ENCODE results near the gene UROC1.

UROC1 gene

GRCh38 chr3:126456766-126457388 is 60.7 kb downstream of the UROC1 start:
- no peak for DNase-seq

GRCh38 chr3:126456211-126456610 is 61.4 kb downstream of the UROC1 start:
- no peak for DNase-seq

GRCh38 chr3:126454437-126455198 is 63.0 kb downstream of the UROC1 start:
- DNase-seq: no peak

GRCh38 chr3:126454025-126454424 is 63.5 kb downstream of the UROC1 start:
- no peak for DNase-seq

GRCh38 chr3:126452213-126452612 is 65.4 kb downstream of the UROC1 start:
- DNase-seq: no peak

GRCh38 chr3:126451511-126451910 is 66.1 kb downstream of the UROC1 start:
- no peak for DNase-seq

GRCh38 chr3:126450744-126451143 is 66.8 kb downstream of the UROC1 start:
- no peak for DNase-seq

GRCh38 chr3:126450219-126450618 is 67.4 kb downstream of the UROC1 start:
- DNase-seq: no peak

- no peak for DNase-seq
Observed at GRCh38 chr3:126449621-126450051, 67.9 kb downstream of the UROC1 start.

GRCh38 chr3:126448893-126449180 is 68.7 kb downstream of the UROC1 start:
- no peak for DNase-seq

- DNase-seq: no peak
Observed at GRCh38 chr3:126448136-126448892, 69.3 kb downstream of the UROC1 start.

- no peak for DNase-seq
Observed at GRCh38 chr3:126447456-126448106, 70.0 kb downstream of the UROC1 start.

- DNase-seq: no peak
Observed at GRCh38 chr3:126446791-126447190, 70.8 kb downstream of the UROC1 start.

GRCh38 chr3:126446301-126446700 is 71.3 kb downstream of the UROC1 start:
- DNase-seq: no peak

- no peak for DNase-seq
Observed at GRCh38 chr3:126445506-126445905, 72.1 kb downstream of the UROC1 start.

GRCh38 chr3:126442856-126443242 is 74.7 kb downstream of the UROC1 start:
- no peak for DNase-seq

GRCh38 chr3:126442094-126442855 is 75.3 kb downstream of the UROC1 start:
- no peak for DNase-seq

- no peak for DNase-seq
Observed at GRCh38 chr3:126441256-126441880, 76.2 kb downstream of the UROC1 start.

GRCh38 chr3:126440709-126440995 is 76.9 kb downstream of the UROC1 start:
- no peak for DNase-seq

GRCh38 chr3:126439968-126440708 is 77.4 kb downstream of the UROC1 start:
- no peak for DNase-seq

GRCh38 chr3:126439346-126439967 is 78.1 kb downstream of the UROC1 start:
- DNase-seq: no peak
